ENCODE measurements around the gene TARS1.
A peak's percentile ranks its signal among the peaks of the same experiment; 100 is the strongest.
"Not testable (repeated sequence)": the region's sequence is repeated elsewhere in the genome, so short reads cannot be mapped to it uniquely, and the experiment has no call there.

Gene TARS1

DNA sequence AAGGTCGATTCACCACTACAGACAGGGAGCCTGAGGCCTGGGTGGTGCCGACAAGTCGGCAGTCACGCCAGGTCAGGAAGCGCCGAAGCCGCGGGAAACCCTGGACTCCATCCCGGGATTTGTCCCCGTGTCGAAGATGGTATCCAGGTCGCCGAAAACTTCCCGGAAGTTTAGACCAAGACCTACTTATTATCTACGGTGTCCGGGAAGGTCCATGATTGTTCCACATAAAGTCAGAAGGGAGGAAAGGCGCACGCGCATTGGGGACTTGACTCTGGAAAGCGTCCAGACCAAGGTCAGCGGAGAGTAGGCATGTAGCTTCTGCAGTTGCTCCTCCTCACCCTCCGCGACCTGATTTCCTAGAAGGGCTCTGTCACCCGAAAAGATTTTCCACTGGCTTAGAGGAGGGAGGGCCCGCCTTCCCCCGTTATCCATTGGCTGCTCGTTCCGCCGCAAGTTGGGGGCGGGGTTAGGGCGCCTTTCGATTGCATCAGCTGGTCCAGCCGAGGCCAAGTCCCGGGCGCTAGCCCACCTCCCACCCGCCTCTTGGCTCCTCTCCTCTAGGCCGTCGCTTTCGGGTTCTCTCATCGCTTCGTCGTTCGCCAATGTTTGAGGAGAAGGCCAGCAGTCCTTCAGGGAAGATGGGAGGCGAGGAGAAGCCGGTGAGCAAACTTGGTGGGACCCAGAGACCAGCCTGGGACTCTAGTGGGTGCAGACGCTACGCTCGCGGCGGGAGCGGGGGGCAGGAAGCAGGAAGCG is at the start of gene TARS1:
Gene TARS1 (plus strand): TSS at position 484 of the 759 bp plus-strand sequence. CDS start 122 bp downstream, at position 606.
- H3K4me3 ChIP-seq (ENCODE audit: low read depth, low read length): peak within 1 kb of the TSS; percentile 85

DNA sequence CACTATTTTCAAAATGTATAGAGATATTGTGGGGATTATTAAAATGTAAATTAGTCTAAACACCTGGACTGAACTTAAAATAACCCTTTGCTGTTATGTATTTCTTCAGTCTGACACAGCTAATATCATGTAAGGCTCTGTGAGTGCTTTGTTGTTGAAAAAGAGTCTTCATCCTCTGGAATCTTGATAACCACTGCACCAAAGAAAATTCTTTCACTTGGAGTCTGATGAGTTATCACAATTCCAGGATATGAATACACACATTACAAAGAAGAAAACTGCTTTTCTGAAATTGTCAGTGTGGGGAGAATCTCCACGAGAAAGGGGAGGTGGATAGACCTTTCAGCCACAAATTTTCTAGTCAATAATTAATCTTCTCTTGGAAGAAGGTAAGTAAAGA is 42.3 kb upstream of the TARS1 start:
- H3K4me3 ChIP-seq (ENCODE audit: low read depth, low read length): no peak overlapping the region

DNA sequence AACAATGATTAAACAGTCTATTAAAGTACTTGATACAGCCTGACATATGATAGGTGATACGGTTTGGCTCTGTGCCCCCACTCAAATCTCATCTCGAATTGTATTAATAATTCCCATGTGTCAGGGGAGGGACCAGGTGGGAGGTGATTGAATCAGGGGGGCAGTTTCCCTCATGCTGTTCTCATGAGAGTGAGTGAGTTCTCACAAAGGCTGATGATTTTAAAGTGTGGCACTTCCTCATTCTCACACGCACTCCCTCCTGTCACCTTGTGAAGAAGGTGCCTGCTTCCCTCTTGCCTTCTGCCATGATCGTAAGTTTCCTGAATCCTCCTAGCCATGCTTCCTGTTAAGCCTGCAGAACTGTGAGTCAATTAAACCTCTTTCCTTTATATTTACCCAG is 40.1 kb upstream of the TARS1 start:
- H3K4me3 ChIP-seq (ENCODE audit: low read depth, low read length): no peak overlapping the region

DNA sequence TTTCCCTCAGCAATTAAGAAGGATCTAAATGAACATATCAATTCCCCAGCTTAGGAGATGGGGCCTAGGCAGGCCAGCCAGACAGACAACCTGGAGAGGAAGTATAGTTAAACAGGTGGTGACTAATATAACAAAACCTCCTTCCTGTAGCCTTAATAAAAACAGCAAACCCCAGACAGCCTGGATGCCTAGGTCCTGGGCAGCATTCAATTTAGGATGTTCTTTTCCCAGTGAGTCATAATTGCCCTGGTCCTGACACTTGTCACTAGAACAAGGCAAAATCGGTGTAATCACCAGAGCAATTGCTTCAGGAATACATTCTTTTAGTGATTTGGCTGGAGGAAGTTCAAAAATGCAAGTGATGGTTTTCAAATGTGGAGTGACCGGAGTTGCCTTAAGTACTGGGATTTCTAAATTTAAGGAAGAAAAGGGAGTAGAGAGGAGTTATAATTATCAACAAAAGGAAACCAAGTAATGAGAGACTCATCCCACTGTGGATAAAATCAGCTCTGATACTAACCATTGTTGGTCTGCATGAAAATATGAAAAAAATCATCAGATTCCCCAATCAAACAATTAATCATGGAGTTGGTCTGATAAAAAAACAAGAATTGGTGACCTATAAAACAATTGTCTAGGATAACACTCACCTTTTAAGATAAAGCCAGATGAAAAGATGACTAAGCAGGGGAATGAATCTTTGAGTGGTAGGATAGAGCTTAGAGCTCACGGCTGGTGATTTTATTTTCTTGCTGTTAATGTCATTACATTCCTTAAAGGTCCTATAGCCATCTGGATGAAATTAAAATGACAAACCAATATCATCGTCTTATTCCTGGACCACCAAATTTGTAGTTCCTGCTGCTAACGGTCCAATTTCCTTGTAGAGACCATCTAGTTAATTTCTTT is 39.0 kb upstream of the TARS1 start:
- H3K4me3 ChIP-seq (ENCODE audit: low read depth, low read length): no peak overlapping the region

DNA sequence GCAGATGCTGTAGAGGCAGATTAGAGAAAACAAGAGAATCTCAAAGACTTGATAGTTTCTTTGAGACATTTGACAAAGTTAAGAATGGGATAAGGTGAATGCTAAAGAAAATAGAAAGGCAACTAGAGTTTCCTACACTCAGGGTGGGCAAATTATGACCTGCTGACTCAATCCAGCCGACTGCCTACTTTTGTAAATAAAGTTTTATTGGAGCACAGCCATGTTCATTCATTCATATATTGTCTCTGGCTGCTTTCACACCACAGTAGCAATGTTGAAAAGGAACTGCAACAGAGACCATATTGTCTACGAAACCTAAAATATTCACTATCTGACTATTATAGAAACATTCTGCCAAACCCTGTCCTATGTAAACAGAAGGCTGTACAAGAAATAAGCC is 37.6 kb upstream of the TARS1 start:
- H3K4me3 ChIP-seq (ENCODE audit: low read depth, low read length): no peak overlapping the region

DNA sequence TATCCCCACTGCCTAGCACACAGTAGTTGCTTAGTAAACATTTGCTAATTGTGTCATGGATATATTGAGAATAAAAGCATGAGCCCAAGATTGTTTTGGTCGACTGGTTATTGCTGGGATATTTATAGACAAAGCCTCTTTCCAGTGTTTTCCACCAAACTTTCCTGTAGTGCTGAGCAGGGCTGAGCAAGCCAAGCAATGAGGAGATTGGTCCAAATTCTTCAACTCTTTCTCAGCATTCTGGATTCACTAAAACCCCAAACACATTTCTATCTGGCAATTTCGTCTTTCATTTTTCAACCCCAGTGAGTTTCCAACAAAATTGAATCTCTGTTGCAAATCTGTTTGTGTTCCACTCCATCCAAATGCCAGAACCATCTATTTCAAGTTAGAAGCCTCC is 31.9 kb upstream of the TARS1 start:
- no peak overlapping the region for H3K4me3 ChIP-seq (ENCODE audit: low read depth, low read length)

DNA sequence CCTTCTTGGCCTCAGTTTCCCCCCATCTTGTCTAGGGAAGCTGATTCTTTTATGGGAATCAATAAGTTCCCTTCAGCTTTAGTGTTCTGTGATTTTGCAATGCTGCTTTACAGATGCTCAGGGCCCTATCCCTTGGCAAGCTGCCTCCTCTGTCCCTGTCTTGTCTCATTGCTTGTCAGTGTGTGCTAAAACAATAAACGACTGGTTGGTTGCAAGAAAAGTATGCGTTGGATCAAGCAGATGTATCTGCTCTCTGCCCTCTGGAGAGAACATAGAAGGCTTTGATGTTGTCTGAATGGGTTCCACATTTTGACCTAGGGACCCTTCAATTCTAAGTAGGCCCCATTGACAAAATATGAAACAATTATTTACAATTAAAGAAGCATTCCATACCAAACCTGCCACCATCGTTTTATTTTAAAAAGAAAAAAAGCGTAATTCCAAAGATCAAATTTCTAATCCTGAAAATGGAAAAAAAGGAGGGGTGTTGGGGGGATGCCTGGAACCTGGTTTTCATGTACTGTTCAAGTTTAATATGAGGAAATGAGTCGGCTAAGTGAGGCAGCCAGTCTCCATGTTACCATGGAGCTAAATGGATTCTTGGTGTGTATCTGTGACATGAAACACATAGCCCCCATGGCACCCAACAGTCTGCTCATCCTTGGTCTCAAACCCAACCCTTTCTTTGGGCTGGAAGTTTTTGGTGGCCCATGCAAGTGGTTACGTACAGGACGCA is 31.2 kb upstream of the TARS1 start:
- H3K4me3 ChIP-seq (ENCODE audit: low read depth, low read length): no peak overlapping the region

DNA sequence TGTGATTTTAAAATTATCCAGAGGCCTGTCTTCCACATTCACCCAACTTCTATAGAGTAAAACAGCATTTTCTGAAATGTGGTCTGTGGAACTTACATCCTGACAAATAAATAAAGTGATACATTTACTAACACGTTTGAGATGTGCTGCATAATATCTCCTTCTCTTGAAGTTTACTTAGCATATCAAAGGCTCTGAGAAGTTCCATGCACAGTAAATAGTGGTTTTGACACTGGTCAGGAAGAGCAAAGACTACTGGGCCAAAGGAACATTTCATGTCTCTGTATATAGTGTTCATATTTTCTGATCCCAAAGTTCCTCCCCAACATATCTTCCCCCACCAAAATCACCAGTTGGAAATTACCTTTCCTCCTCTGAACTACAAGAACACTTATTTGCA is 30.5 kb upstream of the TARS1 start:
- no peak overlapping the region for H3K4me3 ChIP-seq (ENCODE audit: low read depth, low read length)

DNA sequence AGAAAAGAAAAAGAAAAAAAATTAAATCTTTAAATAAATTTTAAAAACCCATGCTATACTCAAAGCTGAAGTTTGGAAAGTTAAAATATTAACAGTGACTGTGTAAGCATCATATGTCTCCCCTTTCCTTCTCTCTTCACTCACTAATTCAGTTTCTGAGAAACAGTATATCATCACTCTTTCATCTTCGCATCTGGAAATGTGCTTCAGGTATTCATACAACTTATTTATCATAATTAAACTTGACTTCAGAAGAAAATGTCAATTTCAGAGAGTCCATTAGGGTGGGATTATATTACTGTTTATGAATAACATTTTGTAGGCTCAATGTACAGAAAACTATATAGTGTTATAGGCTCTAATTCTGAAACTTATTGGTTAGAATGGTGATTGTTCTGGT is 29.3 kb upstream of the TARS1 start:
- H3K4me3 ChIP-seq (ENCODE audit: low read depth, low read length): no peak overlapping the region

DNA sequence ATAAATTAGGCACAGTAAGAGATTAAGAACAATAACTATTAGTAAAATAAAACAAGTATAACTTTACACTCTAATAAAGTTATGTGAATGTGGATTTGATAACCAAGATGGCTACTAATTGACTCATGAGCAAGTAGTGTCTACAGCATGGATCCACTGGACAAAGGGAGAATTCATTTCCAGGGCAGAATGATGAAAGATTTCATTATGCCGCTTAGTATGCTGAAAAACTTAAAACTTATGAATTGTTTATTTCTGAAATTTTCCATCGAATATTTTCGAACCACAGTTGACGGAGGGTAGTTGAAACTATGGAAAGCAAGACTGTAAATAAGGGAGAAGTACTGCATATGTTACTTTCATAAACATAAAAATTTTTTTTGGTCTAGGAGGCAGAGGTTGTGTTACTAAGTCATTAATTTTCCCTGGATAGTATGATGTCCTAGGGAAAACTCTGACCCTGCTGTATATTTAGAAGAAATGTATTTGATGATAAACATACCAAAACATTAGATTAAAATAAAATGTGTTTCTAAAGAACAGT is 24.9 kb upstream of the TARS1 start:
- H3K4me3 ChIP-seq (ENCODE audit: low read depth, low read length): no peak overlapping the region

DNA sequence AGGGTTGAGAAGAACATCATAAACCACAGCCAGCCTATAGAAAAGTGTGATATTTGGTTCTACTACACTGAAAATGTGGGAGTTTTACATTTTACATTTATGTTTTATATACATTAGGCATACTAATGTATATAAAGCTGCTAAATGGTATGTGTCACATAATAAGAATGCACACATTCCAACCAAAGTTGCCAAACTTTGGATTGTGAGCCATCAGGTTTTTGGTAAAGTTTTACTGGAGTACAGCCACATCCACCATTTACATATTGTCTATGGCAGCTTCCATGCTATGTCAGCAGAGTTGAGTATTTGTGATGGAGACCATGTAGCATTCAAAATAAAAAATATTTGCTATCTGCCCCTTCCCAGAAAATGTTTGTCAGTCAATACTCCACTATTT is 23.1 kb upstream of the TARS1 start:
- no peak overlapping the region for H3K4me3 ChIP-seq (ENCODE audit: low read depth, low read length)

DNA sequence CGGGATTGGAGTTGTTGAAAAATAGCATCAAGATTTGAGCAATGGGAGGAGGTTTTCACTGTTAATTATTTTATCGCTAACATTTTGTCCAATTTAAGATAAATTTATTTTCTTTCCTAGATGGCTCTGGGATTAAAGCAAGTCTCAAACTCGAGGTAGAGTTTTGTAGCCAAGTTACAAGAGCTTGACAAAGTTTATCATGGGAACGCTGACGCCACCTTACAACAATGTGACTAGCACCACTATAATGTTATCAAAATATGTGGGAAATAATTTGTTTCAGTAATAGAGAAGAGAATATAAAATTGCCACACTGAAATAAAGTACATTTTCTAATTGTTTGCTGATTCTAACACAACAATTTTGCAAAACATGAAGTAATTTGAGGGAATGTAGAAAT is 19.8 kb upstream of the TARS1 start:
- H3K4me3 ChIP-seq (ENCODE audit: low read depth, low read length): no peak overlapping the region

DNA sequence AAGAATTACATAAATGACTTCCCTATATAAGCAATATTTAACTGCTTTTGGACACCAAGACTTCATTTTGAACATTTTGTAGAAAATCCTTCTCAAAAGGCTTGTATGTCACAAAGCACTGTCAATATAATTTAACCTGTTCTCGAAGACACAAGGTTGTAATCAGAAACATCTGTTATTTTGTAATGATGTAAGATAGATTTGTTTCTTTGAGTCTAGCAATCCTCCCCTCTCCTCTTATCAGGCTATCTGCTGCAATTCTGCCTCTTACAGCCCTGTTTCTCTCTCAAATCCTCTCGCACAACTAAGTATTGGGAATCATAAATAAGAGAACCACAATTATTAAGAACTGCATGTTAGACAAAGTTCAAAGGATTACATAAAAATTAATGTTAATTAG is 18.6 kb upstream of the TARS1 start:
- no peak overlapping the region for H3K4me3 ChIP-seq (ENCODE audit: low read depth, low read length)

DNA sequence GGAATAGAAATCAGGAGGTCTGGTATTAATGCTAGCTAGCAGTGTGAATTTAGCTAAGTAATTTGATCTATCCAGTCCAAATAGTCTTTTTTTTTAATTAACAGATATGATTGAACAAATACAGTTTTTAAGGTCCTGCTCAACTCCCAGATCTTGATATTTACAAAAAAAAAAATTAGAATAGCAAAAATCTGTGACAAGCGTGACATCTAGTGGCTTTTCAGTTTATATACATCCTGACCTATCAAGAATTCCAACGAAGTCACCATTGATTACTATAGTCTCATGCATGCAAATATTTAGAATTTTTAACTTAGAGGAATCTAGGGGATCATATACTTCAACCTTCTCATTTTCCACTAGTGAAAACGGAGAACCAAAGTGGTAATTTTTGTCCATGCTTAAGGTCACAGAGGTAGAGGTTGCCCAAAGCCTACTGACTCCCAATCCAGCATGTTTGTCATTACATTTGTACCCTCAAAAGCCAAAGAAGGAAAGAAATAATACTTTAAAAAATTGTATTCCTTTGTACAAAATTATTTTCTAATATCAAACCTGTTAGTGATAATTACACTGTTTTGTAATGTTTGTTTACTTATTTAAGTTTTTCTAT is 17.6 kb upstream of the TARS1 start:
- no peak overlapping the region for H3K4me3 ChIP-seq (ENCODE audit: low read depth, low read length)

DNA sequence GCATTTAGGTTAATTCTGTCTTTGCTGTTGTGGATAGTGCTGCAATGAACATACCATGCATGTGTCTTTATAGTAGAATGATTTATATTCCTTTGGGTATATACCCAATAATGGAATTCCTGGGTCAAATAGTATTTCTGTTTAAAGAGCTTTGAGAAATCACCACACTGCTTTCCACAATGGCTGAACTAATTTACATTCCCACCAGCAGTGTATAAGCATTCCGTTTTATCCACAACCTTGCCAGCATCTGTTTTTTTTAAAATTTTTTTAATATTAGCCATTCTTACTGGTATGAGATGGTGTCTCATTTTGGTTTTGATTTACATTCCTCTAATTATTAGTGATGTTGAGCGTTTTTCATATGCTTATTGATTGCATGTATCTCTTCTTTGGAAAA is 15.5 kb upstream of the TARS1 start:
- H3K4me3 ChIP-seq (ENCODE audit: low read depth, low read length): no peak overlapping the region

DNA sequence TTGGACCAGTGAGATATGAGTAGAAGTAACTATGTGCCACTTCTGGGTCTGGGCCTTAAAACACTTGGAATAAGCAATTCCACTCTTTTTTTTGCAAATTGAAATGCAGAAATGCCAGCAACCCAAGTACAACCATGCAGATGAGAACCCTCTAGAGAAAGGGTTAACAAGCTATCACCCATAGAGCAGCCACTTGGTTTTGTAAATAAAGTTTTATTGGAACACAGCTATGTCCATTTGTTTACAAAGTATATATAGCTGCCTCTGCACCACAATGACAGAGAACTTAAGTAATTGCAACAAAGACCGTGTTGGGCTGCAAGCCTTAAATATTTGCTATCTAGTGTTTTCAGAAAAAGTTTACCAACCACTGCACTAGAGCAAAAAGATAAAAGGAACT is 9.8 kb upstream of the TARS1 start:
- H3K4me3 ChIP-seq (ENCODE audit: low read depth, low read length): no peak overlapping the region

DNA sequence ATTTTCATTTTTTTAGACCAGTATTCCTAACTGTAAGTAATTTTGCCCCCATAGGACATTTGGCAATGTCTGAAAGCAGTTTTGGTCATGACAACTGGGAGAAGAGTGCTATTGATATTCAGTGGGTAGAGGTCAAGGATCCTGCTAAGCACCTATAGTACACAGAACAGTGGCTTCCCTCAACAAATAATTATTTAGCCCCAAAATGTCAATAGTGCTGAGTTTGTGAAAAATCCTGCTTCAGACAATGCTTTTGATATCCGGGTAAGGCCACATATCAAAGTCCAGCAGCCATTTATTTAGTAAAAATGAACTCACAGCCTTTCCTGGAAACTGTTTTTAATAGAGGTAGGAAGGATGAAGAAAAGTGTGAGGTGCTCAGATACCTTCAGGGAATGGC is 8.1 kb upstream of the TARS1 start:
- H3K4me3 ChIP-seq (ENCODE audit: low read depth, low read length): no peak overlapping the region

DNA sequence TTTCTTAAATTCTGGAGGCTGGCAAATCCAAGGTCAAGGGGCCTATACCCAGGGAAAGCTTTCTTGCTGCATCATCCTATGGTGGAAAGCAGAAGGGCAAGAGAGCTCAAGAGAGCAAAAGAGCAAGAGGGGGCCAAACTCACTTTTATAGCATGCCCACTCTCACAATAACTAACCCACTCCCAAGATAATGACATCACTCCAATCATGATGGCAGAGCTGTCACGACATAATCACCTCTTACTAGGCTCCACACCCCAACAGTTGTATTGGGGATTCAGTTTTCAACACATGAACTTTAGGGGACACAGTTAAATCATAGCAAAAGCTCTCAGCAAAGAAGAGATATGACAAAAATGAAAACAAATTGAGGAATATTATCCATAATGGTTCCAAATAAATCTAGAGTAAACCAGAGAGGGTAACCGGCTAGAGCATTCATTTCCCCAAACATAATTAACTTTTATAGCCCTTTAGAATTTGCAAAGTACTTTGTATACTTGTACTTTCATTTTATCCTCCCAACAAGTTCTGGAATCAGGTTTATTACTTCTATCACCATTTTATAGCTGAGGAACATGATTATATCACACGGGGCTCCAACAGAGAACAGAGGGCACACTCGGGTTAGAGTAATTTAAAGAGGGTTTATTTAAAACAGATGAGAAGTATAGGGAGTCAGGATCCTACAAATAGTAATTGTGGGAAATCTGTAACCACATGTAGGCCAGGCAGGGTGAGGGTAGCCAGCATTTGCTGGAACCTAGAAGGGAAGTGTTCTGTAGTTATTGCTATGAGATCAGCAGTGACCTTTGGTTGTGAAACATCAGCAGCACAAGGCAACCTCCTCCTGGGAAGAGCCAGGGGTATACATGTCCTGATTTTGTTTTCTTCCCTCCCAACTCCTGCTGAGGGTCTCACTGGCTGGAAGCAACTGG is 7.2 kb upstream of the TARS1 start:
- no peak overlapping the region for H3K4me3 ChIP-seq (ENCODE audit: low read depth, low read length)

DNA sequence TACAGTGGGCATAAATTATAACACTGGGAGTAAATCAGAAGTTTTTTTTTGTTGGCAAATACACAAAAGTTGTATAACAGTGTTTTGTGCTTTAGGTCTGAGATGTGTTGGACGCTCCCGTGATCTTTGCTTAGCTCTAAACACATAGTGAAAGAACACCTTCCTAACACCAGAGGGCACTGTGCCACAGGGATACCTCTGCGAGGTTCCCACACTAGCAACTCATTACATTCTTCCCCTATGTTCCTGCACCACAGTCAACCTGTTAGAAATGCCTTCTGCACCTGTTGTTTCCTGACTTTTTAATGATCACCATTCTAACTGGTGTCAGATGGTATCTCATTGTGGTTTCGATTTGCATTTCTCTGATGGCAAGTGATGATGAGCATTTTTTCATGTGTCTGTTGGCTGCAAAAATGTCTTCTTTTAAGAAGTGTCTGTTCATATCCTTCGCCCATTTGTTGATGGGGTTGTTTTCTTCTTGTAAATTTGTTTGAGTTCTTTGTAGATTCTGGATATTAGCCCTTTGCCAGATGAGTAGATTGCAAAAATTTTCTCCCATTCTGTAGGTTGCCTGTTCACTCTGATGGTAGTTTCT is 4.8 kb upstream of the TARS1 start:
- not testable (repeated sequence) for H3K4me3 ChIP-seq (ENCODE audit: low read depth, low read length)

Data from iPS-11a (cell line).